ENCODE measurements around the gene CHPT1. TPM values are rescaled to one million over a fixed set of nuclear protein-coding genes. Genes with fewer than 3 reads are reported as not detected.

CHPT1 gene
- total and polyA plus RNA-seq, 2 of the 13 experiments (the other 11 are each of a cell fraction or from before 2014, with no cell fraction given) = 117 to 178 TPM

DNA sequence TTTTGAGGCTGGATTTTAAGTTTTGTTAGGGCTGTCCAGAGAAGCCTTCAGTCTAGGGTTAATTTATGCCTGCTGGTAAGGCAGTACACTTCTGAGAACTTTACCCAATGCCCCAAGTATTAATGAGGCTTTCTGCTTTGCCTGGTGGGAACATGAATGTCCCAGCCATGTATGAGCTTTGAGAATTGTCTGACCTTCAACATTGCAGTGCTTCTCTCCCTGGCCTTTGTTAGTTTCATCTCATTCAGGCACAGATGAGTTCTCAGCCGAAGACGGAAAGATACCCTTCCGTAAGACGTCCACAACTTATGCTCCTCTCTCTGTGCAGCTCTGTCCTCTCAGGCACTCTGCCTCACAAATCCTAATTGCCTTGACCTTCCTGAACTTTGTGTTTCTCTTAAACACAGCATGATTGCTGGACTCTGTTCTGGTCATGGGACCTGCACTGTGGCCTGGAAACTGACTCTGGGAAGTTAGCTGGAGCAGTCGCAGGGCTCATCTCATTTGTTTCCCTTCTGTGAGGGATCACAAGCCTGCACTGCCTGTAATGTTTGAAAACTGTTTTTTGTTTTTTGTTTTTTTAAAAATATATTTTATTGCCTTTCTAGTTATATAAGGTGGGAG, 15.7 kb downstream of the CHPT1 start (continued):
- no peak for TF ChIP-seq ATF7 (IDR thresholded peaks at IDR 0.05)
- TF ChIP-seq ATF7 (CRISPR knock-in tag; IDR thresholded peaks at IDR 0.05) = no peak
- peak; percentile 51; the same call in 1 of the 2 replicates for TF ChIP-seq ZSCAN21 (CRISPR knock-in tag; IDR thresholded peaks at IDR 0.05; ENCODE audit: borderline replicate concordance)
- peak; percentile 47; the same call in 1 of the 2 replicates for TF ChIP-seq ARNTL (CRISPR knock-in tag; IDR thresholded peaks at IDR 0.05)
- TF ChIP-seq ATF7-NPFF (CRISPR knock-in tag; IDR thresholded peaks at IDR 0.05; ENCODE audit: low read depth) = no peak
- no peak for TF ChIP-seq ZC3H13 (CRISPR knock-in tag; IDR thresholded peaks at IDR 0.05)
- peak; percentile 79 for TF ChIP-seq BCL6 (CRISPR knock-in tag; IDR thresholded peaks at IDR 0.05)
- TF ChIP-seq, protein P1, sequence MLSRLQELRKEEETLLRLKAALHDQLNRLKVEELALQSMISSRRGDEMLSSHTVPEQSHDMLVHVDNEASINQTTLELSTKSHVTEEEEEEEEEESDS (CRISPR knock-in tag; IDR thresholded peaks at IDR 0.05; ENCODE audit: borderline replicate concordance) = no peak
- TF ChIP-seq MBD4 (IDR thresholded peaks at IDR 0.05; ENCODE audit: borderline replicate concordance, low read length) = no peak
- TF ChIP-seq ZSCAN22 (CRISPR knock-in tag; IDR thresholded peaks at IDR 0.05) = no peak
- no peak for TF ChIP-seq HCFC1 (IDR thresholded peaks at IDR 0.05; ENCODE audit: low read depth, low read length)
- TF ChIP-seq, protein P2, sequence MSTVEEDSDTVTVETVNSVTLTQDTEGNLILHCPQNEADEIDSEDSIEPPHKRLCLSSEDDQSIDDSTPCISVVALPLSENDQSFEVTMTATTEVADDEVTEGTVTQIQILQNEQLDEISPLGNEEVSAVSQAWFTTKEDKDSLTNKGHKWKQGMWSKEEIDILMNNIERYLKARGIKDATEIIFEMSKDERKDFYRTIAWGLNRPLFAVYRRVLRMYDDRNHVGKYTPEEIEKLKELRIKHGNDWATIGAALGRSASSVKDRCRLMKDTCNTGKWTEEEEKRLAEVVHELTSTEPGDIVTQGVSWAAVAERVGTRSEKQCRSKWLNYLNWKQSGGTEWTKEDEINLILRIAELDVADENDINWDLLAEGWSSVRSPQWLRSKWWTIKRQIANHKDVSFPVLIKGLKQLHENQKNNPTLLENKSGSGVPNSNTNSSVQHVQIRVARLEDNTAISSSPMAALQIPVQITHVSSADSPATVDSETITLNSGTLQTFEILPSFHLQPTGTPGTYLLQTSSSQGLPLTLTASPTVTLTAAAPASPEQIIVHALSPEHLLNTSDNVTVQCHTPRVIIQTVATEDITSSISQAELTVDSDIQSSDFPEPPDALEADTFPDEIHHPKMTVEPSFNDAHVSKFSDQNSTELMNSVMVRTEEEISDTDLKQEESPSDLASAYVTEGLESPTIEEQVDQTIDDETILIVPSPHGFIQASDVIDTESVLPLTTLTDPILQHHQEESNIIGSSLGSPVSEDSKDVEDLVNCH (CRISPR knock-in tag; IDR thresholded peaks at IDR 0.05) = no peak
- TF ChIP-seq, protein P3, sequence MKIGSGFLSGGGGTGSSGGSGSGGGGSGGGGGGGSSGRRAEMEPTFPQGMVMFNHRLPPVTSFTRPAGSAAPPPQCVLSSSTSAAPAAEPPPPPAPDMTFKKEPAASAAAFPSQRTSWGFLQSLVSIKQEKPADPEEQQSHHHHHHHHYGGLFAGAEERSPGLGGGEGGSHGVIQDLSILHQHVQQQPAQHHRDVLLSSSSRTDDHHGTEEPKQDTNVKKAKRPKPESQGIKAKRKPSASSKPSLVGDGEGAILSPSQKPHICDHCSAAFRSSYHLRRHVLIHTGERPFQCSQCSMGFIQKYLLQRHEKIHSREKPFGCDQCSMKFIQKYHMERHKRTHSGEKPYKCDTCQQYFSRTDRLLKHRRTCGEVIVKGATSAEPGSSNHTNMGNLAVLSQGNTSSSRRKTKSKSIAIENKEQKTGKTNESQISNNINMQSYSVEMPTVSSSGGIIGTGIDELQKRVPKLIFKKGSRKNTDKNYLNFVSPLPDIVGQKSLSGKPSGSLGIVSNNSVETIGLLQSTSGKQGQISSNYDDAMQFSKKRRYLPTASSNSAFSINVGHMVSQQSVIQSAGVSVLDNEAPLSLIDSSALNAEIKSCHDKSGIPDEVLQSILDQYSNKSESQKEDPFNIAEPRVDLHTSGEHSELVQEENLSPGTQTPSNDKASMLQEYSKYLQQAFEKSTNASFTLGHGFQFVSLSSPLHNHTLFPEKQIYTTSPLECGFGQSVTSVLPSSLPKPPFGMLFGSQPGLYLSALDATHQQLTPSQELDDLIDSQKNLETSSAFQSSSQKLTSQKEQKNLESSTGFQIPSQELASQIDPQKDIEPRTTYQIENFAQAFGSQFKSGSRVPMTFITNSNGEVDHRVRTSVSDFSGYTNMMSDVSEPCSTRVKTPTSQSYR (CRISPR knock-in tag; IDR thresholded peaks at IDR 0.05; ENCODE audit: borderline replicate concordance) = no peak
- no peak for TF ChIP-seq ATF1 (CRISPR knock-in tag; IDR thresholded peaks at IDR 0.05)
- no peak for TF ChIP-seq PAF1 (CRISPR knock-in tag; IDR thresholded peaks at IDR 0.05)
- TF ChIP-seq, protein P4, sequence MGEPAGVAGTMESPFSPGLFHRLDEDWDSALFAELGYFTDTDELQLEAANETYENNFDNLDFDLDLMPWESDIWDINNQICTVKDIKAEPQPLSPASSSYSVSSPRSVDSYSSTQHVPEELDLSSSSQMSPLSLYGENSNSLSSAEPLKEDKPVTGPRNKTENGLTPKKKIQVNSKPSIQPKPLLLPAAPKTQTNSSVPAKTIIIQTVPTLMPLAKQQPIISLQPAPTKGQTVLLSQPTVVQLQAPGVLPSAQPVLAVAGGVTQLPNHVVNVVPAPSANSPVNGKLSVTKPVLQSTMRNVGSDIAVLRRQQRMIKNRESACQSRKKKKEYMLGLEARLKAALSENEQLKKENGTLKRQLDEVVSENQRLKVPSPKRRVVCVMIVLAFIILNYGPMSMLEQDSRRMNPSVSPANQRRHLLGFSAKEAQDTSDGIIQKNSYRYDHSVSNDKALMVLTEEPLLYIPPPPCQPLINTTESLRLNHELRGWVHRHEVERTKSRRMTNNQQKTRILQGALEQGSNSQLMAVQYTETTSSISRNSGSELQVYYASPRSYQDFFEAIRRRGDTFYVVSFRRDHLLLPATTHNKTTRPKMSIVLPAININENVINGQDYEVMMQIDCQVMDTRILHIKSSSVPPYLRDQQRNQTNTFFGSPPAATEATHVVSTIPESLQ (CRISPR knock-in tag; conservative IDR thresholded peaks at IDR 0.05) = no peak
- no peak for TF ChIP-seq ZNF432 (CRISPR knock-in tag; IDR thresholded peaks at IDR 0.05; ENCODE audit: borderline replicate concordance)
- peak; percentile 89 for TF ChIP-seq ELF3 (CRISPR knock-in tag; IDR thresholded peaks at IDR 0.05)
- TF ChIP-seq ZNF747 (CRISPR knock-in tag; IDR thresholded peaks at IDR 0.05; ENCODE audit: borderline replicate concordance) = no peak
- no peak for TF ChIP-seq ZNF766 (CRISPR knock-in tag; IDR thresholded peaks at IDR 0.05; ENCODE audit: borderline replicate concordance)
- TF ChIP-seq ZNF619 (CRISPR knock-in tag; IDR thresholded peaks at IDR 0.05) = no peak
- TF ChIP-seq ZNF720 (CRISPR knock-in tag; IDR thresholded peaks at IDR 0.05) = no peak
- no peak for TF ChIP-seq NFRKB (IDR thresholded peaks at IDR 0.05)
